ENCODE measurements around the gene B4GALNT3. TPM values are rescaled to one million over a fixed set of nuclear protein-coding genes. Genes with fewer than 3 reads are reported as not detected.

The B4GALNT3 gene
- total RNA-seq, 1 donor from 2014 or later: 8.2 TPM

GRCh38 chr12:570921-571794 is 111.4 kb downstream of the B4GALNT3 start:
- peak; percentile 88 for DNase-seq (ENCODE audit: low read depth)
- FAIRE-seq: no peak
- no peaks in the 10 kb centered on the region for H3K36me3 ChIP-seq (ENCODE audit: control insufficient read depth, insufficient read depth, low read length)
- no peaks in the 10 kb centered on the region for H3K27me3 ChIP-seq (ENCODE audit: control insufficient read depth, insufficient read depth, low read length)
- no peak for TF ChIP-seq CTCF (IDR thresholded peaks at IDR 0.05; ENCODE audit: insufficient read depth, low read length, severe bottlenecking)
- H3K4me3 ChIP-seq (ENCODE audit: low read depth, low read length): peak overlapping the region; percentile 42

GRCh38 chr12:571795-572531 is 112.2 kb downstream of the B4GALNT3 start:
- peak; percentile 16 for DNase-seq (ENCODE audit: low read depth)
- TF ChIP-seq CTCF (IDR thresholded peaks at IDR 0.05; ENCODE audit: insufficient read depth, low read length, severe bottlenecking): no peak
- no peaks in the 10 kb centered on the region for H3K27me3 ChIP-seq (ENCODE audit: control insufficient read depth, insufficient read depth, low read length)
- H3K4me3 ChIP-seq (ENCODE audit: low read depth, low read length): no peak overlapping the region
- no peaks in the 10 kb centered on the region for H3K36me3 ChIP-seq (ENCODE audit: control insufficient read depth, insufficient read depth, low read length)
- FAIRE-seq: no peak

- no peak overlapping the region for H3K4me3 ChIP-seq (ENCODE audit: low read depth, low read length)
- no peaks in the 10 kb centered on the region for H3K27me3 ChIP-seq (ENCODE audit: control insufficient read depth, insufficient read depth, low read length)
- H3K36me3 ChIP-seq (ENCODE audit: control insufficient read depth, insufficient read depth, low read length): no peaks in the 10 kb centered on the region
- FAIRE-seq (no peak), DNase-seq (ENCODE audit: low read depth) (peak; percentile 56)
- no peak for TF ChIP-seq CTCF (IDR thresholded peaks at IDR 0.05; ENCODE audit: insufficient read depth, low read length, severe bottlenecking)
Measured at GRCh38 chr12:572532-572899, 112.8 kb downstream of the B4GALNT3 start.

GRCh38 chr12:573232-573631 is 113.5 kb downstream of the B4GALNT3 start:
- DNase-seq (ENCODE audit: low read depth): no peak
- no peak for FAIRE-seq

GRCh38 chr12:574475-575128 is 114.9 kb downstream of the B4GALNT3 start:
- TF ChIP-seq CTCF (IDR thresholded peaks at IDR 0.05; ENCODE audit: insufficient read depth, low read length, severe bottlenecking): no peak
- DNase-seq (ENCODE audit: low read depth) (peak; percentile 92), FAIRE-seq (no peak)
- no peak overlapping the region for H3K4me3 ChIP-seq (ENCODE audit: low read depth, low read length)
- H3K27me3 ChIP-seq (ENCODE audit: control insufficient read depth, insufficient read depth, low read length): no peaks in the 10 kb centered on the region
- no peaks in the 10 kb centered on the region for H3K36me3 ChIP-seq (ENCODE audit: control insufficient read depth, insufficient read depth, low read length)

More at GRCh38 chr12:573232-573631, 113.5 kb downstream of the B4GALNT3 start:
- Histone ChIP-seq H3K36me3 (ENCODE audit: control insufficient read depth, insufficient read depth, low read length) (no peaks in the 10 kb centered on the region), H3K27me3 (ENCODE audit: control insufficient read depth, insufficient read depth, low read length) (no peaks in the 10 kb centered on the region), H3K4me3 (ENCODE audit: low read depth, low read length) (no peak overlapping the region)
- TF ChIP-seq CTCF (IDR thresholded peaks at IDR 0.05; ENCODE audit: insufficient read depth, low read length, severe bottlenecking): no peak
